NCI-H2029 treated with DMSO at 0.1 percent for 48 hours (cell line): Measurements from ENCODE around the gene PDIA2.
"Not testable (repeated sequence)": the region's sequence is repeated elsewhere in the genome, so short reads cannot be mapped to it uniquely, and the experiment has no call there.

Experiments
- DNase-seq: peaks from one replicate; lab custom pipeline; 2025; lab: John Stamatoyannopoulos, UW

PDIA2 gene

DNA sequence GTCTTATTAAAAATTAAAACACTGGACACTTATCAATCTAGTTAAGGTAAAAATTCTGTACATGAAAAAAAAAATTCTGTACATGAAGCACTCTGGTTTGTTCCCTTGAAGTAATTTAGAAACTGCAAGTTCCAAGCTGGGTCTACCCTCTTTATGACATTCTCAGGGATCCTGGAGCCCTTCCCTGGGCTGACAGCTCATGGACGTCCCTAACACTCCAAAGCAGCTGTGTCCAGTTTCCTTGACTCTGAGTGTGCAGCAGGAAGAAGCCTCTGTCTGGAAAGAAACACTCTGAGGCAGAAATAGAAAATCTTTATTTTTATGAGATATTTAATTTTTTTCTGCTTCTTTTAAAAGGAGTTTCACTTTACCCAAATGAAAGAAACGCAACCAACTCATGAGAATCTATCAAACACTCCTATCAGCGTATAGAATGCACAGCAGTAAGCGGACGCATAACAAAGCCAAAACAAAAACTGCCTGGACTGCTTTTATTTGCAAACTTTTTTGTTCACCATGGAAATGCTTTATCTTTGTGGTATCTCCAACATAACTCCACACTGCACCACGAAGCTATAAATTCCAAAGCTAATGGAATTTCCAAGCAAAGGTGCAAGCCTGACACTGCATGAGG lies 48.3 kb downstream of the PDIA2 start:
- not testable (repeated sequence) for DNase-seq

DNA sequence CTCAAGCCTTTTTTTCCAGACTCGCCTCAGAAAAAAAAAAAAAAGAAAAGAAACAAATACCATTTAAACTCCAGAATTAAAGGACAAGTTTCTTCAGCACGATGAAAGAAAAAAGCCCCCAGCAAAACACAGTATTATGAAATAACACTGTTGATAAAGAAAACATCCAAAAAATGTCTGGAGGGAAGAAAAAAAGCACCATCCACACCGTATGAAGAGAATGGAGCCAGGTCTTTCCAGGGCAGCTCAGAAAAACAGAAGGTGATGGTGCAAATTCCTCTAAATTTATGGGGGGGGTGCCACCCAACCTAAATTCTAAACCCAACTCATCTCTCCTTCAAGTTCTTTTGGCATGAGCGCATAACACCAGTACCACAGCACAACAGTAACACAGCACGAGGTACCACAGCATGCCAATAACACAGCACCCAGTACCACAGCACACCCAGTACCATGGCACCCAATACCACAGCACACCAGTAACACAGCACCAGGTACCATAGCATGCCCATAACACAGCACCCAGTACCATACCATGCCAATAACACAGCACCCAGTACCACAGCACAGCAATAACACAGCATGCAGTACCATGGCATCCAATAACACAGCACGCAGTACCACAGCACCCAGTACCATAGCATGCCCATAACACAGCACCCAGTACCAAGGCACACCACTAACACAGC lies 50.6 kb downstream of the PDIA2 start:
- DNase-seq: no peak

DNA sequence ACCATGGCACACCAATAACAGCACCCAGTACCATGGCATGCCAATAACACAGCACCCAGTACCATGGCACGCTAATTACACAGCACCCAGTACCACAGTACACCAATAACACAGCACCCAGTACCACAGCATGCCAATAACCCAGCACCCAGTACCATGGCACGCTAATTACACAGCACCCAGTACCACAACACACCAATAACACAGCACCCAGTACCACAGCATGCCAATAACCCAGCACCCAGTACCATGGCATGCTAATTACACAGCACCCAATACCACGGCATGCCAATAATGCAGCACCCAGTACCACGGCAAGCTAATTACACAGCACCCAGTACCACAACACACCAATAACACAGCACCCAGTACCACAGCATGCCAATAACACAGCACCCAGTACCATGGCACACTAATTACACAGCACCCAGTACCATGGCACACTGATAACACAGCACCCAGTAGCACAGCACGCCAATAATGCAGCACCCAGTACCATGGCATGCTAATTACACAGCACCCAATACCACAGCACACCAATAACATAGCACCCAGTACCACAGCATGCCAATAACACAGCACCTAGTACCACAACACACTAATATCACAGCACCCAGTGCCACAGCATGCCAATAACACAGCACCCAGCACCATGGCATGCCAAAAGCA lies 51.3 kb downstream of the PDIA2 start:
- DNase-seq: not testable (repeated sequence)

DNA sequence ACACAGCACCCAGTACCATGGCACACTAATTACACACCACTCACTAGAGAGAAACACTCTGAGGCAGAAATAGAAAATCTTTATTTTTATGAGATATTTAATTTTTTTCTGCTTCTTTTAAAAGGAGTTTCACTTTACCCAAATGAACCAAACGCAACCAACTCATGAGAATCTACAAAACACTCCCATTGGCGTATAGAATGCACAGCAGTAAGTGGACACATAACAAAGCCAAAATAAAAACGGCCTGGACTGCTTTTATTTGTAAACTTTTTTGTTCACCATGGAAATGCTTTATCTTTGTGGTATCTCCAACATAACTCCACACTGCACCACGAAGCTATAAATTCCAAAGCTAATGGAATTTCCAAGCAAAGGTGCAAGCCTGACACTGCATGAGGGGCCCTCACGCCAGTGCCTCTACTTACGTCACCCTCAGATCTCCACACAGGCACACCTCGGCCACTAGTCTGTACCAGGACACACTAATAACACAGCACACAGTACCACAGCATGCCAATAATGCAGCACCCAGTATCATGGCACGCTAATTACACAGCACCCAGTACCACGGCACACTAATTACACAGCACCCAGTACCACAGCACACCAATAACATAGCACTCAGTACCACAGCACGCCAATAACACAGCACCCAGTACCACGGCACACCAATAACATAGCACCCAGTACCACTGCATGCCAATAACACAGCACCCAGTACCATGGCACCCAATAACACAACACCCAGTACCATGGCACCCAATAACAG lies 52.1 kb downstream of the PDIA2 start:
- DNase-seq: not testable (repeated sequence)

DNA sequence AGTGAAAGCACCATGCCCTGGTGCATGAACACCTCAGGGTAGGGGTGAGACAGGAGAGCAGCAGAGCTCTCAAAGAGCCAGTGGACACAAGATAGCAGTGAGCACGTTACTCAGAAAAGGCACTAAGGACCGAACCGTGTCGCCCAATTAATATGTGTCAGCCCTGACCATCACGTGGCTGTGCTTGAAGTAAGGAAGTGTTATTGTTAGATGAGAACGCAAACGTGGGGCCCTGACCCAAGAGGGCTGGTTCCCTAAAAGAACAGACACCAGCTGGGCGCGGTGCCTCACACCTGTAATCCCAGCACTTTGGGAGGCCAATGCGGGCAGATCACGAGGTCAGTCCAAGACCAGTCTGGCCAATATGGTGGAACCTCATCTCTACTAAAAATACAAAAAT lies 53.3 kb downstream of the PDIA2 start:
- no peak for DNase-seq
